ENCODE data around the gene SUSD5. TPM values are rescaled to one million over a fixed set of nuclear protein-coding genes. Genes with fewer than 3 reads are reported as not detected.

Gene SUSD5
- total RNA-seq, 1 experiment from 2014 or later = 1.2 TPM

- ChIA-PET CTCF (interaction anchor here (0.5 to 1.7 kb wide), 49 partner anchors 8 to 654 kb away, joined by 3 to 39 read pairs (median 5); partner anchors contain the start of genes CRTAP, PDCD6IP and SUSD5), POLR2A (no interaction called here)
- Mint-ChIP-seq H3K9me3 (peaks cover 4% of the 10 kb centered on the region; the same call in 1 of the 2 replicates), H3K27me3 (ENCODE audit: low read depth) (no peaks in the 10 kb centered on the region; the same call in 1 of the 2 replicates), H3K4me1 (peaks cover 7% of the 10 kb centered on the region; the same call in 1 of the 2 replicates), H3K36me3 (peaks cover 19% of the 10 kb centered on the region), H3K4me3 (no peak overlapping the region), H3K27ac (no peak overlapping the region)
- TF ChIP-seq CTCF (IDR thresholded peaks at IDR 0.05) (peak; percentile 86), TCF7 (CRISPR knock-in tag; IDR thresholded peaks at IDR 0.05; ENCODE audit: low read depth) (no peak)
- ATAC-seq (peak; percentile 93), DNase-seq (ENCODE audit: low spot score) (peak; percentile 76)
Measured at GRCh38 chr3:33144433-33144832, 74.2 kb downstream of the SUSD5 start.

- peaks cover 7% of the 10 kb centered on the region; the same call in 1 of the 2 replicates for H3K4me1 Mint-ChIP-seq
- no peak overlapping the region for H3K27ac Mint-ChIP-seq
- no peak for TF ChIP-seq AFF4 (CRISPR knock-in tag; IDR thresholded peaks at IDR 0.05; ENCODE audit: borderline replicate concordance)
- no peak for TF ChIP-seq RELA (CRISPR knock-in tag; IDR thresholded peaks at IDR 0.05; ENCODE audit: borderline replicate concordance)
- no peak for TF ChIP-seq E2F1 (CRISPR knock-in tag; IDR thresholded peaks at IDR 0.05)
- TF ChIP-seq NFATC4 (CRISPR knock-in tag; IDR thresholded peaks at IDR 0.05) = no peak
- TF ChIP-seq NFYB (CRISPR knock-in tag; conservative IDR thresholded peaks at IDR 0.05; ENCODE audit: low read depth) = no peak
- TF ChIP-seq ZNF317 (CRISPR knock-in tag; IDR thresholded peaks at IDR 0.05; ENCODE audit: borderline replicate concordance, low read depth) = no peak
- no peak for TF ChIP-seq ZNF512 (CRISPR knock-in tag; IDR thresholded peaks at IDR 0.05; ENCODE audit: borderline replicate concordance)
- no peak for TF ChIP-seq SOX15 (CRISPR knock-in tag; IDR thresholded peaks at IDR 0.05)
- TF ChIP-seq CREB1 (CRISPR knock-in tag; IDR thresholded peaks at IDR 0.05) = no peak
- no peak for TF ChIP-seq FOXP1 (CRISPR knock-in tag; IDR thresholded peaks at IDR 0.05; ENCODE audit: borderline replicate concordance)
- TF ChIP-seq FOXJ3 (CRISPR knock-in tag; IDR thresholded peaks at IDR 0.05; ENCODE audit: borderline replicate concordance) = no peak
- TF ChIP-seq KAT7 (CRISPR knock-in tag; IDR thresholded peaks at IDR 0.05; ENCODE audit: borderline replicate concordance) = no peak
- TF ChIP-seq, protein P1, sequence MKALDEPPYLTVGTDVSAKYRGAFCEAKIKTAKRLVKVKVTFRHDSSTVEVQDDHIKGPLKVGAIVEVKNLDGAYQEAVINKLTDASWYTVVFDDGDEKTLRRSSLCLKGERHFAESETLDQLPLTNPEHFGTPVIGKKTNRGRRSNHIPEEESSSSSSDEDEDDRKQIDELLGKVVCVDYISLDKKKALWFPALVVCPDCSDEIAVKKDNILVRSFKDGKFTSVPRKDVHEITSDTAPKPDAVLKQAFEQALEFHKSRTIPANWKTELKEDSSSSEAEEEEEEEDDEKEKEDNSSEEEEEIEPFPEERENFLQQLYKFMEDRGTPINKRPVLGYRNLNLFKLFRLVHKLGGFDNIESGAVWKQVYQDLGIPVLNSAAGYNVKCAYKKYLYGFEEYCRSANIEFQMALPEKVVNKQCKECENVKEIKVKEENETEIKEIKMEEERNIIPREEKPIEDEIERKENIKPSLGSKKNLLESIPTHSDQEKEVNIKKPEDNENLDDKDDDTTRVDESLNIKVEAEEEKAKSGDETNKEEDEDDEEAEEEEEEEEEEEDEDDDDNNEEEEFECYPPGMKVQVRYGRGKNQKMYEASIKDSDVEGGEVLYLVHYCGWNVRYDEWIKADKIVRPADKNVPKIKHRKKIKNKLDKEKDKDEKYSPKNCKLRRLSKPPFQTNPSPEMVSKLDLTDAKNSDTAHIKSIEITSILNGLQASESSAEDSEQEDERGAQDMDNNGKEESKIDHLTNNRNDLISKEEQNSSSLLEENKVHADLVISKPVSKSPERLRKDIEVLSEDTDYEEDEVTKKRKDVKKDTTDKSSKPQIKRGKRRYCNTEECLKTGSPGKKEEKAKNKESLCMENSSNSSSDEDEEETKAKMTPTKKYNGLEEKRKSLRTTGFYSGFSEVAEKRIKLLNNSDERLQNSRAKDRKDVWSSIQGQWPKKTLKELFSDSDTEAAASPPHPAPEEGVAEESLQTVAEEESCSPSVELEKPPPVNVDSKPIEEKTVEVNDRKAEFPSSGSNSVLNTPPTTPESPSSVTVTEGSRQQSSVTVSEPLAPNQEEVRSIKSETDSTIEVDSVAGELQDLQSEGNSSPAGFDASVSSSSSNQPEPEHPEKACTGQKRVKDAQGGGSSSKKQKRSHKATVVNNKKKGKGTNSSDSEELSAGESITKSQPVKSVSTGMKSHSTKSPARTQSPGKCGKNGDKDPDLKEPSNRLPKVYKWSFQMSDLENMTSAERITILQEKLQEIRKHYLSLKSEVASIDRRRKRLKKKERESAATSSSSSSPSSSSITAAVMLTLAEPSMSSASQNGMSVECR (CRISPR knock-in tag; IDR thresholded peaks at IDR 0.05; ENCODE audit: borderline replicate concordance) = no peak
- TF ChIP-seq ZNF396 (CRISPR knock-in tag; IDR thresholded peaks at IDR 0.05; ENCODE audit: borderline replicate concordance) = no peak
- POLR2A ChIA-PET = no interaction called here
- no peak for DNase-seq (ENCODE audit: low spot score)
- CTCF ChIA-PET = interaction anchor here (1.5 to 2.1 kb wide), 2 partner anchors 9 to 232 kb away, joined by 5 to 12 read pairs; no protein-coding TSS in a partner anchor
- H3K9me3 Mint-ChIP-seq = no peaks in the 10 kb centered on the region
- no peak for ATAC-seq
- peaks cover 30% of the 10 kb centered on the region for H3K36me3 Mint-ChIP-seq
- no peak overlapping the region for H3K4me3 Mint-ChIP-seq
- no peaks in the 10 kb centered on the region for H3K27me3 Mint-ChIP-seq (ENCODE audit: low read depth)
Measured at GRCh38 chr3:33141006-33141405, 77.6 kb downstream of the SUSD5 start.
